SKM-1 (cell line): ENCODE results near the gene PBXIP1.
"Not testable (repeated sequence)": the region's sequence is repeated elsewhere in the genome, so short reads cannot be mapped to it uniquely, and the experiment has no call there.

Experiments
- DNase-seq: peaks from one replicate; lab custom pipeline; 2025; ENCODE audit not compliant: unreplicated experiment; lab: John Stamatoyannopoulos, UW

Gene PBXIP1

GRCh38 chr1:154955718-154956543, at the start of gene PBXIP1:
TSS of gene PBXIP1 (minus strand) at chr1:154956099. CDS start at chr1:154953721, 2,378 bp downstream.
- DNase-seq = peak; percentile 86

- no peak for DNase-seq
Measured at GRCh38 chr1:155005076-155006011, 49.4 kb upstream of the PBXIP1 start.

GRCh38 chr1:155004352-155005075, 48.6 kb upstream of the PBXIP1 start:
- DNase-seq = no peak

GRCh38 chr1:155003766-155004351, 48.0 kb upstream of the PBXIP1 start:
- DNase-seq = no peak

- no peak for DNase-seq
Measured at GRCh38 chr1:155003227-155003765, 47.4 kb upstream of the PBXIP1 start.

- peak; percentile 94 for DNase-seq
Measured at GRCh38 chr1:155002464-155003226, 46.7 kb upstream of the PBXIP1 start, which contains the start of gene ZBTB7B. TSS of gene ZBTB7B (plus strand) at chr1:155002802. CDS start at chr1:155014661, 11,859 bp downstream.

- DNase-seq = peak; percentile 100
Measured at GRCh38 chr1:155001675-155002463, 46.0 kb upstream of the PBXIP1 start.

- no peak for DNase-seq
Measured at GRCh38 chr1:155001425-155001674, 45.5 kb upstream of the PBXIP1 start.

GRCh38 chr1:155000726-155001424, 45.0 kb upstream of the PBXIP1 start:
- peak; percentile 96 for DNase-seq

GRCh38 chr1:155000411-155000725, 44.5 kb upstream of the PBXIP1 start:
- DNase-seq = no peak

- DNase-seq = no peak
Measured at GRCh38 chr1:154999571-155000410, 43.9 kb upstream of the PBXIP1 start.

GRCh38 chr1:154998818-154999570, 43.1 kb upstream of the PBXIP1 start:
- DNase-seq = peak; percentile 90

GRCh38 chr1:154998201-154998780, 42.4 kb upstream of the PBXIP1 start:
- DNase-seq = no peak

GRCh38 chr1:154996966-154997701, 41.2 kb upstream of the PBXIP1 start:
- DNase-seq = peak; percentile 73

GRCh38 chr1:154995301-154995983, 39.5 kb upstream of the PBXIP1 start:
- DNase-seq = not testable (repeated sequence)
